GM12872 (cell line): ENCODE results near the gene PSG3.

Source experiments
- CTCF ChIP-seq: IDR thresholded peaks from 3 replicates; pipeline ENCODE4 v1.5.1; 2011; ENCODE audit warnings: low read depth, mild to moderate bottlenecking, low read length, moderate library complexity; ENCODE audit not compliant: insufficient read depth

Gene PSG3

DNA sequence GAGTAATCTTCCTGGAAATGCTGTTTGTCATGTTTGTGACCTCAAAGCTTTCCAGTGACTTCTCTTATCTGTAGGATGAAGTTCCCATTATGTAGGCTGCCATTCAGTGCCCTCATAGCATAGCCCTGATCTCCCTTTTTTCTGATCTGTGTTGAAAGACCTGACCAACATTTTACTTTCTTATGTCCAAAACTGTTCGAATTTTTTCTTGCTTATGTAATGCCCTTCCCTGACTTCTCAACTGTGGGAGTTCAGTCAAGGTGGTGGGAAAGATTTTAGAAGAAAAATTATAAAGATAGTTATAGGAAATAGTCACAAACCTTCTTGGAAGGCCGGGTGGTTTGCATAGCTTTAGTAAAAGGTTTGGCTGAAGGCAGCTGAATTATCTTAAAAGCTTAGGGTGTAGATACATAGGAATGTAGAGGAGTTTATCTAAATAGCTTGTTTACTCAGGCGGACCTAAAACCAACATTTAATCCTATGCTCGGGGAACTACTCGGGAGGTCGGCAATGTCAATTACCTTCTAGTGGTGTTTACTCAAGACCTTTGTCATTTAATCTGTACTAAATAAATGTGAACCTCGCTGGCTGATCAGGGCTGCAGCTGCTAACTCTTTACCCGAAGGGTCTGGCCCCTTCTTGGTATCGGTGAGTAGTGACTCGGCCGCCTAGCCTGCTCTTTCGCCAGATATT lies 44.3 kb downstream of the PSG3 start:
- no peak for TF ChIP-seq CTCF

- TF ChIP-seq CTCF = peak; percentile 62
Measured at GRCh38 chr19:42693760-42694350, 46.4 kb downstream of the PSG3 start.

- peak; percentile 70 for TF ChIP-seq CTCF
Measured at GRCh38 chr19:42683917-42684513, 56.3 kb downstream of the PSG3 start.
